Pancreas (tissue), 10 donors: ENCODE data around the gene B3GAT1. TPM values are rescaled to one million over a fixed set of nuclear protein-coding genes. Genes with fewer than 3 reads are reported as not detected.

Experiments used
- ATAC-seq, 4 donors: fragments of 200-7000 bp; cut with Tn5 transposase; one replicate each; pipeline versions ENCODE4 v1.8.0 to v1.9.1; 2020; ENCODE audit warnings: mild to moderate bottlenecking in 4 of 4, moderate library complexity in 4 of 4
- DNase-seq, 6 donors: peaks; one replicate each; pipeline ENCODE4 v3.0.0-alpha.2; 2020
- FAIRE-seq: peaks from 2 replicates; lab custom pipeline; 2012; peaks lifted over from hg19 to GRCh38; lab: Jason Lieb, UNC
- H3K27ac ChIP-seq, 4 donors: fragments of 200-600 bp; sonication (generic); 1 replicate in 3 of 4; 2 replicates in 1 of 4; pipeline versions ENCODE4 v1.5.0 to v1.8.0; 2020
- H3K27me3 ChIP-seq, 4 donors: fragments of 200-600 bp; one replicate each; pipeline ENCODE4 v1.8.0; 2021
- H3K36me3 ChIP-seq, 3 donors: fragments of 200-600 bp; sonication (generic) in 1 of 3; one replicate each; pipeline versions ENCODE4 v1.5.0 to v1.8.0; 2020 to 2021
- H3K4me1 ChIP-seq, 3 donors: fragments of 200-600 bp; one replicate each; pipeline ENCODE4 v1.8.0; 2021
- H3K4me3 ChIP-seq, 4 donors: fragments of 200-600 bp; sonication (generic) in 2 of 4; one replicate each; pipeline versions ENCODE4 v1.5.0 to v1.8.0; 2020 to 2021
- H3K9me3 ChIP-seq, 4 donors: fragments of 200-600 bp; one replicate each; pipeline ENCODE4 v1.8.0; 2021
- CTCF ChIP-seq, 4 donors: fragments of 200-600 bp; sonication (generic) in 3 of 4; IDR thresholded peaks; one replicate each; pipeline versions ENCODE4 v1.5.0 to v1.8.0; 2021; ENCODE audit warnings: antibody characterized with exemption in 4 of 4
- WGBS, 2 donors: extraction: QIAGEN DNeasy Blood & Tissue Kit; methylation state at CpG; one replicate each; pipeline ENCODE4 v1.1.7; 2013; 5-methylcytosine and 5-hydroxymethylcytosine counted together
- intact Hi-C, 3 donors: fragments of 100-400 bp; cut with DNase I; formaldehyde crosslinking; loops; one replicate each; pipeline versions ENCODE4 v1.11.1 to v1.14.2; 2022
- polyA plus RNA-seq, 2 donors: library from polyadenylated mRNA; stranded (reverse); fragments of 200-250 nt; gene quantifications; one replicate each; pipeline ENCODE4 v1.2.3, GENCODE V29; 2013
- total RNA-seq, 6 donors: library from RNA; stranded (reverse); fragmentation: NEBNext Ultra II Directional in 4 of 6; extraction: Animal tissue kit (Norgen Biotek cat#: 25700) in 4 of 6; gene quantifications; one replicate each; pipeline versions ENCODE4 v1.2.1 to v1.2.4, GENCODE V29; 2021 to 2023
- donor health status: healthy with polysubstance abuse.
- donor health status: DM: no; HTN: no; CAD: no; lungs with moderate emphysema.
- donor health status: DM: no; HTN: no; CAD: no.
- donor health status: control.
- donor health status: control.
- donor health status: Bipolar disorder and iron deficiency.
- donor health status: DM: yes; HTN: yes; CAD: no.
- donor health status: DM: no; HTN: no; CAD: no.
- donor health status: DM: no; HTN: no; CAD: no.
- donor health status: DM: yes; HTN: yes; CAD: no.

The B3GAT1 gene
- total and polyA plus RNA-seq, 8 donors, result 0.08 to 1.3 (median 0.20) TPM

DNA sequence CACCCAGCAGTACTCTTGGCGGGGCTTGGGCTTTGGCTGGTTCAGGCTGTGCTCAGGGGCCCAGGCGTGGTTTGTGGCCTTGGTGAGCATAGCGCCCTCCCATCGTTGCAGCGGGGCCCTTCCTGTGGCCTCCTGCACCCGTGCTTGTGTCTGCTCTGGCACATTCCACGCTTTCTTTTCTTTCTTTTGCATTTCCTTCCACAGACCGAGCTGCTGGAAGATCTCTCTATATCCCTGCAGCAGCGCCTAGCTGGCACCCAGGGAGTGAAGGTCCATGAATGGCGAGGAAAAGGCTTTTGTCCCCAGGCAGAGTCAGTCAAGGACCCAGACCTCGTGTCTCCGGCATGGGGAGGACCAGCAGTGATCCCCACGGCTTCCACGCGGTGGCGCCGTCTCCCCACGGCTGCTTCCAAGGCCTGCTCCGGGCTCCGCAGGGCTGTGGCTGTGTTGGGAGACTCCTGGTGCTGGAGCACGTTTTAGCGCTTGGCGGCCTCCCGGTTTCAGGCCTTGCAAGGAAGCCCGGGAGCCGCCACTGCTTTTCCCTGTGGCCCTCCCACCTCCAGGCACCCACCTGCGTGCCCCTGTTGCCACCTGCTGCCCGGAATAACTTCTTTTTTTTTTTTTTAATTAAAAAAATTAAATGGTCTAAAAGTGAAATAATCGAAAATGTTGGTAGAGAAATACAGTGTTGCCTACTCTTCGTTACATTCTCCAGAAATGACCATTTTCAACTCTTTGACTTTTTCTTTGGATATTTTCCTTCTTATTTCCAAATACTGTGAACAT lies 51.8 kb downstream of the B3GAT1 start:
- no peaks in the 10 kb centered on the region for H3K4me1 ChIP-seq
- H3K9me3 ChIP-seq, result no peaks in the 10 kb centered on the region
- 29 to 31% methylated on average over 30 of the region's 30 CpGs for WGBS, 2 donors
- no peak overlapping the region for H3K27ac ChIP-seq
- FAIRE-seq, result no peak
- peak; percentile 94 to 100 (median 97) for ATAC-seq
- intact Hi-C loops, result no loop called here
- peak; percentile 65 to 82 (median 72) for TF ChIP-seq CTCF (IDR thresholded peaks at IDR 0.05)
- H3K36me3 ChIP-seq, result no peaks in the 10 kb centered on the region
- no peaks in the 10 kb centered on the region for H3K27me3 ChIP-seq
- no peak overlapping the region for H3K4me3 ChIP-seq
- peak; percentile 59 to 93 (median 80) for DNase-seq

GRCh38 chr11:134359646-134360045 lies 52.4 kb downstream of the B3GAT1 start:
- Histone ChIP-seq H3K36me3 (no peaks in the 10 kb centered on the region), H3K27ac (no peak overlapping the region), H3K4me3 (no peak overlapping the region), H3K9me3 (no peaks in the 10 kb centered on the region), H3K27me3 (no peaks in the 10 kb centered on the region), H3K4me1 (no peaks in the 10 kb centered on the region)
- FAIRE-seq, result no peak
- ATAC-seq, result no peak
- WGBS, 2 donors, result 81 to 87% methylated on average over 10 of the region's 10 CpGs
- peak in 1 of 6 donors; percentile 21 for DNase-seq
- no peak for TF ChIP-seq CTCF (IDR thresholded peaks at IDR 0.05)
- intact Hi-C loops, result no loop called here

- DNase-seq (peak in 1 of 6 donors; percentile 45), ATAC-seq (no peak), FAIRE-seq (no peak)
- no peak for TF ChIP-seq CTCF (IDR thresholded peaks at IDR 0.05)
- Histone ChIP-seq H3K27me3 (no peaks in the 10 kb centered on the region), H3K9me3 (no peaks in the 10 kb centered on the region), H3K4me1 (no peaks in the 10 kb centered on the region), H3K4me3 (no peak overlapping the region), H3K36me3 (no peaks in the 10 kb centered on the region), H3K27ac (no peak overlapping the region)
- intact Hi-C loops, result no loop called here
- 90 to 94% methylated on average over 18 of the region's 18 CpGs for WGBS, 2 donors
These were observed 53.1 kb downstream of the B3GAT1 start for GRCh38 chr11:134358856-134359490.

GRCh38 chr11:134358165-134358855 lies 53.7 kb downstream of the B3GAT1 start:
- Histone ChIP-seq H3K9me3 (no peaks in the 10 kb centered on the region), H3K36me3 (no peaks in the 10 kb centered on the region), H3K4me1 (no peaks in the 10 kb centered on the region), H3K27me3 (no peaks in the 10 kb centered on the region), H3K4me3 (no peak overlapping the region), H3K27ac (no peak overlapping the region)
- WGBS, 2 donors, result 90 to 91% methylated on average over 27 of the region's 27 CpGs
- FAIRE-seq (no peak), DNase-seq (peak in 1 of 6 donors; percentile 38), ATAC-seq (no peak)
- TF ChIP-seq CTCF (IDR thresholded peaks at IDR 0.05), result no peak
- intact Hi-C loops, result no loop called here
